ENCODE results near the gene CCT8L2.

GRCh38 chr22:16559056-16559955, 33.3 kb downstream of the CCT8L2 start:
- no peak for TF ChIP-seq CTCF (IDR thresholded peaks at IDR 0.05)
- no peak for TF ChIP-seq POLR2AphosphoS5 (IDR thresholded peaks at IDR 0.05)
